Thoracic aorta (tissue), 2 donors: ENCODE results near the gene XDH. TPM values are rescaled to one million over a fixed set of nuclear protein-coding genes. Genes with fewer than 3 reads are reported as not detected.

Source experiments
- ATAC-seq: fragments of 150-250 bp; one replicate; pipeline ENCODE4 v1.8.0; 2017; ENCODE audit warnings: low read depth; ENCODE audit not compliant: insufficient number of reproducible peaks, low FRiP score
- DNase-seq: peaks from one replicate; pipeline ENCODE4 v3.0.0-alpha.2; 2020; ENCODE audit warnings: low spot score
- H3K27ac ChIP-seq, 2 donors: fragments of 200-600 bp; sonication (generic); 1 replicate in 1 of 2; 2 replicates in 1 of 2; pipeline ENCODE4 v1.5.1; 2016; ENCODE audit warnings: mild to moderate bottlenecking in 2 of 2, moderate library complexity in 2 of 2
- H3K27me3 ChIP-seq: fragments of 200-600 bp; sonication (generic); replicated peaks from 2 replicates; pipeline ENCODE4 v1.6.0; 2016; ENCODE audit warnings: mild to moderate bottlenecking; ENCODE audit not compliant: insufficient read depth
- H3K36me3 ChIP-seq: fragments of 200-600 bp; sonication (generic); one replicate; pipeline ENCODE4 v1.5.1; 2016
- H3K4me1 ChIP-seq, 2 donors: fragments of 200-600 bp; sonication (generic); 1 replicate in 1 of 2; 2 replicates in 1 of 2; pipeline versions ENCODE4 v1.5.1 to v1.6.0; 2016; ENCODE audit warnings: low read depth in 2 of 2, mild to moderate bottlenecking in 1 of 2; ENCODE audit not compliant: control insufficient read depth in 1 of 2
- H3K4me3 ChIP-seq: fragments of 200-600 bp; sonication (generic); 2 replicates; pipeline ENCODE4 v1.5.1; 2016; ENCODE audit warnings: mild to moderate bottlenecking
- H3K9me3 ChIP-seq: fragments of 200-600 bp; sonication (generic); 2 replicates; pipeline ENCODE4 v1.5.1; 2016
- total RNA-seq, 2 donors: library from RNA; depleted of rRNA; stranded (reverse); fragments of >200 nt; gene quantifications; one replicate each; pipeline versions ENCODE4 v1.1.0 to v1.2.3, GENCODE V29; 2016
- TF ChIP-seq, protein P1 (sequence below): fragments of 200-600 bp; sonication (generic); IDR thresholded peaks from one replicate; pipeline ENCODE4 v1.5.1; 2019; ENCODE audit warnings: antibody characterized with exemption

Gene XDH
- total RNA-seq, 2 donors from 2014 or later, result not detected

DNA sequence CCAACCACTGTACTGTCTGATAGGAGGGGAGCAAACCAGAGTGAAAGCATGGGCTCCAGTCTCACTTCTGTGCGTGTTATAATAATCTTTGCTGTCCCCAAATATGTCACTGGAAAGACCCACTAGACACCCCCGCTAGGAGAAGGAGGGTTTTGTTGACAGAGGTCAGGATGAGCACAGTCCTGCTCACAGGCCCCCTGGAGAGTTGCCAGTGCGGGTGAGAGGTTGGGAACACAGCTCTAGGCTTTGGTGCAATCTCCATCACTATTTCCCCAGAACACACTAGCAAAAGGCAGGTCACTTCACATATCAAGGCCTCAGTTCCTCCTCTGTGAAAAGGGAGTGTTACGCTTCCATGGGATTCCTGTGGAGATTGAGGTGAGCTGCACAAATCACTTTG is 9.7 kb downstream of the XDH start:
- no peak for DNase-seq
- no peaks in the 10 kb centered on the region for H3K36me3 ChIP-seq
- no peak overlapping the region for H3K4me3 ChIP-seq
- no peaks in the 10 kb centered on the region for H3K4me1 ChIP-seq
- H3K9me3 ChIP-seq, result no peaks in the 10 kb centered on the region
- no peak for ATAC-seq
- no peaks in the 10 kb centered on the region for H3K27me3 ChIP-seq
- TF ChIP-seq, protein P1, sequence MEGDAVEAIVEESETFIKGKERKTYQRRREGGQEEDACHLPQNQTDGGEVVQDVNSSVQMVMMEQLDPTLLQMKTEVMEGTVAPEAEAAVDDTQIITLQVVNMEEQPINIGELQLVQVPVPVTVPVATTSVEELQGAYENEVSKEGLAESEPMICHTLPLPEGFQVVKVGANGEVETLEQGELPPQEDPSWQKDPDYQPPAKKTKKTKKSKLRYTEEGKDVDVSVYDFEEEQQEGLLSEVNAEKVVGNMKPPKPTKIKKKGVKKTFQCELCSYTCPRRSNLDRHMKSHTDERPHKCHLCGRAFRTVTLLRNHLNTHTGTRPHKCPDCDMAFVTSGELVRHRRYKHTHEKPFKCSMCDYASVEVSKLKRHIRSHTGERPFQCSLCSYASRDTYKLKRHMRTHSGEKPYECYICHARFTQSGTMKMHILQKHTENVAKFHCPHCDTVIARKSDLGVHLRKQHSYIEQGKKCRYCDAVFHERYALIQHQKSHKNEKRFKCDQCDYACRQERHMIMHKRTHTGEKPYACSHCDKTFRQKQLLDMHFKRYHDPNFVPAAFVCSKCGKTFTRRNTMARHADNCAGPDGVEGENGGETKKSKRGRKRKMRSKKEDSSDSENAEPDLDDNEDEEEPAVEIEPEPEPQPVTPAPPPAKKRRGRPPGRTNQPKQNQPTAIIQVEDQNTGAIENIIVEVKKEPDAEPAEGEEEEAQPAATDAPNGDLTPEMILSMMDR, result no peak
- H3K27ac ChIP-seq, result no peak overlapping the region

DNA sequence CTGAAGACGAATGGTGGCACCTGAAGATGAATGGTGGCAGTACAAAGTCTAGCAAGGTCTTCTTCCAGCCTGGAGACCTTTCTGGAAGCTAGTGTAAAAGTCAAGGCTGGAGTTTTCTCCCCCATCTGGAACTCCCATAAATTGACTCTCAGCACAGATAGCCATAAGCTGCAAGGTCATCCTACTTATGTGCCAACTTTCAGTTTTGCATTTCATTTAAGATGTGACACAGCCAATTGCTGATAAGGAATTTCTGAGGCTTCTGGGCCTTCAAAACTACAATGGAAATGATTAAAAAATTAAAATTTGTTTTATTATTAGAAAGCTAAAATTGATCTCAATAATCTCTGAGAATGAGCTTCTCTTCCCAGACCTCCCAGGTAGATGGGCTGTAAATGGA is 10.2 kb downstream of the XDH start:
- no peaks in the 10 kb centered on the region for H3K4me1 ChIP-seq
- no peaks in the 10 kb centered on the region for H3K9me3 ChIP-seq
- no peaks in the 10 kb centered on the region for H3K27me3 ChIP-seq
- no peak overlapping the region for H3K4me3 ChIP-seq
- no peak overlapping the region for H3K27ac ChIP-seq
- TF ChIP-seq, protein P1, result no peak
- DNase-seq (no peak), ATAC-seq (no peak)
- no peaks in the 10 kb centered on the region for H3K36me3 ChIP-seq

DNA sequence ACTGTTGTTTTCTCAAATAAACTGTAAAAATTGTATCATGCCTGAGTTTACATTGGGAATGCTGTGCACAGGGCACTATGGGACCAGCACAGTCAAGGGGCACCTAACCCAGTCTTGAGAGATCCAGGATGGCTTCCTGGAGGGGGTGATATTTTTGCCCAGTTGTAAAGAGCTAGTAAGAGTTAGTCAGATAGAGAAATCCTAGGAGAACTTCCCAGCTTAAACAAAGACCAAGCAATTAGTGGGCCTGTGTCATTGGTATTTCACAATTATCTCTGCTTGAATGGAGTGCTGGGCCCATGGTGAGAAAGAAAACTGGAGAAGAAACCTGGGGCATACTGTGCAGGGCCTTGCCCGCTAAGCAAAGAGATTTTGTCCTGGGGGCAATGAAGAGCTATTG is 12.2 kb downstream of the XDH start:
- DNase-seq (no peak), ATAC-seq (no peak)
- no peaks in the 10 kb centered on the region for H3K9me3 ChIP-seq
- TF ChIP-seq, protein P1, result no peak
- H3K4me3 ChIP-seq, result no peak overlapping the region
- H3K36me3 ChIP-seq, result no peaks in the 10 kb centered on the region
- H3K27ac ChIP-seq, result no peak overlapping the region
- H3K4me1 ChIP-seq, result no peaks in the 10 kb centered on the region
- no peaks in the 10 kb centered on the region for H3K27me3 ChIP-seq

DNA sequence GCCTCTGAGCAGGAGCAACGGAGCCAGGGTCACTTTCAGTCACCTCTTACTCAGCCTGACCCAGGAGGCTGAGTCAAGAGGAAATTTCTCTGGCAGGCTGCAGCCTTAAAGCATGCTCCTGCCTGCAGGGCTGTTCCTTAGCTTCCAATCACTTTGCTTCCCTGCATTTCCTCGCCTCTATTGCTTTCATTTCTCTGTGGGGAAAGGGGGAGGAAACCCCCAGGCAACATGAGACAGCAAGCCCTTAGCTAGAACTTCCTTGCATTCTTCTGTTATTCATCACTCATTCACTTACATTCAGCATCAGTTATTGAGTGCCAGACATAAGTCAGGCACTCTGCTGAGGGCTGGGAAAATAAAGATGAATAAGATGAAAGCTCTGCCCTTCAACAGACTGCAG is 13.0 kb downstream of the XDH start:
- TF ChIP-seq, protein P1, result no peak
- no peaks in the 10 kb centered on the region for H3K27me3 ChIP-seq
- ATAC-seq, result no peak
- no peaks in the 10 kb centered on the region for H3K36me3 ChIP-seq
- H3K4me1 ChIP-seq, result no peaks in the 10 kb centered on the region
- no peak overlapping the region for H3K27ac ChIP-seq
- no peak for DNase-seq
- no peak overlapping the region for H3K4me3 ChIP-seq
- no peaks in the 10 kb centered on the region for H3K9me3 ChIP-seq

DNA sequence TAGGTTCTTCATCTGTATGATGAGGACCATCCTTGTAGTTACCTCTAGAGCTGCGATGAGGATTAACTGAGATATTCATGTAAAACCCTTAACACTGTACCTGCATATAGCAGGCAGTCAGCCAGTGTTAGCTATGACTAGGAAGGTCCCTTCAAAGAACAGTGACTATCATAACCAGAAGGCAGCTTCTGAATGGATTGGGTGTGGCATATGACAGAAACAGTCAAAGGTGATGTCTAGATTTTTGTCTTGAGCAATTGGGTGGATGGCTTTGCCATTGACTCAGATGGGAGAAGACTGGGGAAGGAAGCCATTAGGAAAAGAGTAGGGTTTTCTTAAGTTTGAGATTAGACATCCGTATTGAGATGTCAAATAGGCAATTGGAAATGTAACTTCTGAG is 15.7 kb downstream of the XDH start:
- no peak overlapping the region for H3K27ac ChIP-seq
- H3K4me1 ChIP-seq, result no peaks in the 10 kb centered on the region
- no peaks in the 10 kb centered on the region for H3K27me3 ChIP-seq
- H3K4me3 ChIP-seq, result no peak overlapping the region
- ATAC-seq (no peak), DNase-seq (no peak)
- H3K36me3 ChIP-seq, result no peaks in the 10 kb centered on the region
- H3K9me3 ChIP-seq, result no peaks in the 10 kb centered on the region
- TF ChIP-seq, protein P1, result no peak
